Stimulated activated CD4-positive, alpha-beta T cell treated with anti-CD3 and anti-CD28 coated beads, Interleukin-2, amount 100 ng/mL, for 4 hours (primary cell): ENCODE data around the gene HCN1.
"Not testable (repeated sequence)": the region's sequence is repeated elsewhere in the genome, so short reads cannot be mapped to it uniquely, and the experiment has no call there.

Experiments used
- DNase-seq: peaks from one replicate; pipeline ENCODE4 v3.0.0-alpha.2; 2020; ENCODE audit warnings: low read depth

HCN1 gene

GRCh38 chr5:45617859-45618416 lies 78.2 kb downstream of the HCN1 start:
- no peak for DNase-seq

DNA sequence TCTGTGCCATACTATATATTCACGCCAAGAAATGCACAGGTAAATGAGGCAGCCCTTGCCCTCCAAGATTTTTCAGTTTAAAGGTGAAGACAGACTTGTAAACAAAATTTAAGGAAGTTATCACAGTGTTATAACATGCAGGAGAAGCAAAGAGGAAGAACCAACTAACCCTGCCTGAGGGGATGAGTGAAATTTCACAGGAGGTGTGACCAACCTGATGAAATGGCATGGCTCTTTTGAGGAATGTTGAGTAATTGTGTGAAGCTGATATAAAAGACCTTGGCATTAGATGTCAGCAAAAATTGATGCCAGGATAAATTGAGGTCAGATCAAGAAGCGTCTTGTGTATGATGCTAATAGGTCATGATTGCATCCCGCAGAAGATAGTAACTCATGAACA lies 86.5 kb downstream of the HCN1 start:
- no peak for DNase-seq

- no peak for DNase-seq
Observed at GRCh38 chr5:45604092-45604491, 92.1 kb downstream of the HCN1 start.

DNA sequence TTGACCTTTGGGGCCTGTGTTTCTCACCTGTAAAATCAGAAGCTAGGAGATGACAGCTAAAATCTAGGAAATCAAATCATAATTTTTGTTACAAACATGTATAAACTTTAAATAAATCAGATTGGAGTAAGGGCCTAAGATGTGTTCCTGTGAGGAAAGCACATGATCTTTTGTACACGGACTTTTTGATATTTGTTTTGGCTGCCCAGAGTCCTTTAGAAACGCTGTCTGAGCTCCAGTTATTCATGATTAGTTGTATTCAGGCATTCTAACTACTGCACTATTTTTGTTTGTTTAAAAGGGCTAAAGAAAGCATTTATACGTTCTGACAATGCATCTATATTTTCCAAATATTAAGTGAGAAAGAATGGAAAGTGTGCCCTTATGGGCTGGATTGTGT lies 94.8 kb downstream of the HCN1 start:
- DNase-seq = no peak

DNA sequence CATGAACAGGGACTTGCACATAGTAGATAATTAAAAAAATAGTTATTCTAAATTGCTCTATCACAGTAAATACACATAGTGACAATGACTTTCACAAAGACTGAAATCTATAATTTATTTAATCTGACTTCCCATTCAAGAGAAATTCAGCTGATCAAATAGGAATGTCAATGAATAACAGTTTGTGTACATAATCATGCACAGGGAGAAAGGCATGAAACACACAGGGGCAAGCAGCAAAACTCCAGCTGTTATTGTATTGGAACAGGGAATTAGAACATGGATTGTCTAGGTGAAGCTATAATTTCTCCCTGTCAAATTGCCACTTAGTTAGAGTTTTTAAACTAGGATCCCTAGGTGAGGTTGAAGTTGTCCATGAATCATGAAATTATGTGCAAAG lies 99.9 kb downstream of the HCN1 start:
- DNase-seq = no peak

- DNase-seq = not testable (repeated sequence)
Observed at GRCh38 chr5:45586001-45586400, 110.2 kb downstream of the HCN1 start.

GRCh38 chr5:45578270-45578669 lies 117.9 kb downstream of the HCN1 start:
- DNase-seq = no peak

GRCh38 chr5:45568813-45569212 lies 127.4 kb downstream of the HCN1 start:
- no peak for DNase-seq

- no peak for DNase-seq
Observed at GRCh38 chr5:45542421-45542820, 153.8 kb downstream of the HCN1 start.

GRCh38 chr5:45533663-45534062 lies 162.5 kb downstream of the HCN1 start:
- DNase-seq = no peak

DNA sequence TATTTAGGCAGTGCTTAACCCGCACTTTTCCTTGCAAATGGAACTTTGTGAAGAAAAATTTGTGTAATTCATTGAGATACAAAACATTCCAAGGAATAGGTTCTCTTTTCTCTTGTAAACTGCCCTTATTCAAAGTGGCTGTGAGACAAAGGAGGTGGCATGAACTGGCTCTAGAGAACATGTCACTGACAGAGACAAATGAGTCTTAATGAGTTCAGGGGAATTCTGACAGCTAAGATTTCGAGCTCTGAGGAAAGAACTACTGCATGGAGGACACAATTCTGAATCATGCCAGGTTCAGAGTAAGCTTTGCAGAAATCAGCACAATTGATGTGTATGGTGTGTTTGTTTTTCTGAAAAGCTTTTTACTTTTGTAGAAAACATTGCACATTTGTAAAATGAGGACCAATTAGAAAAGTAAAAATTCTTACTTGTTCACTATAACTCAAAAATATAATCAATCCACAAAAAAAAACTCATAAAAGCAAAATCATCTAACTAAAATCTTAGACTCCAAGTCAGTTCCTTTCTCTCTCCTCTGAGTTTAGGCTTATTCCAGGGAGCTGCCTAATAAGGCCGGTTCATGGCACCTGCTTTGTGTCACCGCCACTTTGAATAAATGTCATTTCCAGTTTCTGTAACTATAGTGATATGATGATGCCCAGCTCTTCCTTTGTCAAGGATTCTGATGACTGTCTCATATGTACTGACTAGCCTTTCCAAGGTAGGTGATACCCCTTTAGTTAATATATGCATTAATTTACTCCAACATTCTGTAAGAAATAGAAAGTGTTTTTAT lies 163.2 kb downstream of the HCN1 start:
- no peak for DNase-seq

DNA sequence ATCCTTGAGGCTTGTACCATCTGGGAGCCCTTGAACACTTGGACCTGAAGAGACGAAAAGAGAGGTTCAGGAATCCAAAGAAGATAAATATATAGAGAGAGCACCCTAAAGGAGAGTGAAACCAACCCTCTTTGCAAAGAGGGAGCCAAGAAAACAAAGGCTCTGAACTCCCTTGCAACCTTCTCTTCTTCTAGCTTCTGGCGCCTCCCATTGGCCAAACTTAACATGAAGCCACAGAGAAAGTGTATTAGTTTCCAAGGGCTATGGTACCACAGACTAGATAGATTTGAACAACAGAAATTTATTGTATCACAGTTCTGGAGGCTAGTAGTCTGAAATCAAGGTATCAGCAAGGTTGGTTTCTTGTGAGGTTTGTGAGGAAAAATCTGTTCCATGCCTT lies 175.1 kb downstream of the HCN1 start:
- DNase-seq = no peak

- DNase-seq = no peak
Observed at GRCh38 chr5:45512521-45512920, 183.7 kb downstream of the HCN1 start.

DNA sequence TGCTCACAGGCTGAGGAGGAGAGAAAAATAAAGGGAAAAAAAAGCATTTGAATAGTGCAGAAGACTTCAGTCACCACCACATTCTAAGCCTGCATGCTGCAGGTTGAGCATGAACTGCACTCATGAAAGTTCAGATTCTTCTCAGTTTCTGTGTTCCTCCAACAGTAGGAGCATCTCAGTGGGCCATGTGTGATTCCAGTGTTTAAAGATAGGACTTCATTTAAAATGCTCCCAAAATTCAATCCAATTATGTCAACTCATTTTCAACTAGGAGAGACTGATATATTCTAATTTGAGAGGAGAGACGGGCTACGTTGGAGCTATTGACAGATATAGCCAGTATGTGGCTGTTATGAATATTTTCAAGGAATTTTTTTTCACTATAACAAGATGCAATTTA lies 186.8 kb downstream of the HCN1 start:
- no peak for DNase-seq

GRCh38 chr5:45508135-45508534 lies 188.0 kb downstream of the HCN1 start:
- no peak for DNase-seq

GRCh38 chr5:45507178-45507577 lies 189.0 kb downstream of the HCN1 start:
- no peak for DNase-seq

- not testable (repeated sequence) for DNase-seq
Observed at GRCh38 chr5:45499006-45499405, 197.2 kb downstream of the HCN1 start.

GRCh38 chr5:45491368-45491767 lies 204.8 kb downstream of the HCN1 start:
- DNase-seq = no peak

- no peak for DNase-seq
Observed at GRCh38 chr5:45484781-45485180, 211.4 kb downstream of the HCN1 start.

GRCh38 chr5:45454114-45454513 lies 242.1 kb downstream of the HCN1 start:
- no peak for DNase-seq

- DNase-seq = not testable (repeated sequence)
Observed at GRCh38 chr5:45444856-45445255, 251.3 kb downstream of the HCN1 start.

- DNase-seq = no peak
Observed at GRCh38 chr5:45440466-45440865, 255.7 kb downstream of the HCN1 start.

DNA sequence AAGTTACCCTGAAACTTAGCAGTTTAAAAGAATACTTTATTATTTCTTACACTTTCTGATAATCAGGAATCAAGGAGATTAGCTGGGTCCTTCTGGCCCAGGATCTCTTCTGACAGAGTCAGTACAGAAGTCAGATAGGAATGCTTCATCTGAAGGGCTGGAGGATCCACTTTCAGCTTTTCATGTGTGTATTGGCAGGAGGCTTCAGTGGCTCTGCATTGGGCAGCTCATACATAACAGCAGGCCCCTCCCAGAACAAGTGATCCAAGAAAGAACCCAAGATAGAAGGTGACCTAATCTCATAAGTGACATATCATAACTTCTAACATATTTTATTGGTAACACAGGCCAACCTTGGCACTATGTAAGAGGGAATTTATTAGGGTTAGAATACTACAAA lies 258.4 kb downstream of the HCN1 start:
- no peak for DNase-seq
